ENCODE results near the gene EIF4E3.

- TF ChIP-seq POLR2A (IDR thresholded peaks at IDR 0.05) (no peak), CTCF (IDR thresholded peaks at IDR 0.05) (no peak)
Observed at GRCh38 chr3:71704915-71705314, 20.3 kb downstream of the EIF4E3 start.
